22Rv1 (cell line): ENCODE data around the gene MAMDC2.

Source experiments
- H3K27ac ChIP-seq: fragments of 450-650 bp; 2 replicates; pipeline ENCODE4 v1.5.1; 2017
- CTCF ChIP-seq: fragments of 450-650 bp; IDR thresholded peaks from 2 replicates; pipeline ENCODE4 v1.5.1; 2017; ENCODE audit warnings: mild to moderate bottlenecking
- ZFX ChIP-seq: fragments of 450-650 bp; IDR thresholded peaks from 2 replicates; pipeline ENCODE4 v1.6.1; 2017; ENCODE audit warnings: antibody characterized with exemption, borderline replicate concordance

Gene MAMDC2

GRCh38 chr9:70043689-70044489 is at the start of gene MAMDC2:
TSS of gene MAMDC2 (plus strand) at chr9:70043848. CDS start at chr9:70044198, 350 bp downstream.
- no peak for TF ChIP-seq ZFX
- TF ChIP-seq CTCF = no peak
- no peak within 1 kb of the TSS for H3K27ac ChIP-seq

- no peak for TF ChIP-seq CTCF
- TF ChIP-seq ZFX = no peak
Observed at GRCh38 chr9:69995846-69996245, 47.8 kb upstream of the MAMDC2 start.

GRCh38 chr9:69996967-69997366 is 46.7 kb upstream of the MAMDC2 start:
- no peak for TF ChIP-seq CTCF
- TF ChIP-seq ZFX = no peak
- no peak overlapping the region for H3K27ac ChIP-seq

More at GRCh38 chr9:69995846-69996245, 47.8 kb upstream of the MAMDC2 start:
- no peak overlapping the region for H3K27ac ChIP-seq

- H3K27ac ChIP-seq = no peak overlapping the region
- TF ChIP-seq ZFX (no peak), CTCF (no peak)
Observed at GRCh38 chr9:69997524-69997923, 46.1 kb upstream of the MAMDC2 start.

GRCh38 chr9:69999315-69999714 is 44.3 kb upstream of the MAMDC2 start:
- no peak overlapping the region for H3K27ac ChIP-seq
- TF ChIP-seq CTCF (no peak), ZFX (no peak)

GRCh38 chr9:70000469-70000868 is 43.2 kb upstream of the MAMDC2 start:
- no peak for TF ChIP-seq CTCF
- no peak for TF ChIP-seq ZFX
- no peak overlapping the region for H3K27ac ChIP-seq

GRCh38 chr9:70003901-70004714 is 39.5 kb upstream of the MAMDC2 start:
- no peak overlapping the region for H3K27ac ChIP-seq
- TF ChIP-seq ZFX (no peak), CTCF (no peak)
